HG02870 (cell line): ENCODE measurements around the gene GSTM1.

Experiments used
- ATAC-seq: cut with Tn5 transposase; IDR thresholded peaks from one replicate; pipeline ENCODE4 v1.9.1; 2021; ENCODE audit warnings: mild to moderate bottlenecking, moderate library complexity; ENCODE audit not compliant: unreplicated experiment

The GSTM1 gene

GRCh38 chr1:109726007-109726406 is 38.4 kb downstream of the GSTM1 start:
- ATAC-seq: no peak

- ATAC-seq: no peak
Measured at GRCh38 chr1:109726728-109727373, 39.2 kb downstream of the GSTM1 start.

GRCh38 chr1:109728870-109729269 is 41.3 kb downstream of the GSTM1 start:
- ATAC-seq: no peak

- ATAC-seq: no peak
Measured at GRCh38 chr1:109730666-109731065, 43.0 kb downstream of the GSTM1 start.

- ATAC-seq: no peak
Measured at GRCh38 chr1:109732390-109732881, 44.8 kb downstream of the GSTM1 start.

DNA sequence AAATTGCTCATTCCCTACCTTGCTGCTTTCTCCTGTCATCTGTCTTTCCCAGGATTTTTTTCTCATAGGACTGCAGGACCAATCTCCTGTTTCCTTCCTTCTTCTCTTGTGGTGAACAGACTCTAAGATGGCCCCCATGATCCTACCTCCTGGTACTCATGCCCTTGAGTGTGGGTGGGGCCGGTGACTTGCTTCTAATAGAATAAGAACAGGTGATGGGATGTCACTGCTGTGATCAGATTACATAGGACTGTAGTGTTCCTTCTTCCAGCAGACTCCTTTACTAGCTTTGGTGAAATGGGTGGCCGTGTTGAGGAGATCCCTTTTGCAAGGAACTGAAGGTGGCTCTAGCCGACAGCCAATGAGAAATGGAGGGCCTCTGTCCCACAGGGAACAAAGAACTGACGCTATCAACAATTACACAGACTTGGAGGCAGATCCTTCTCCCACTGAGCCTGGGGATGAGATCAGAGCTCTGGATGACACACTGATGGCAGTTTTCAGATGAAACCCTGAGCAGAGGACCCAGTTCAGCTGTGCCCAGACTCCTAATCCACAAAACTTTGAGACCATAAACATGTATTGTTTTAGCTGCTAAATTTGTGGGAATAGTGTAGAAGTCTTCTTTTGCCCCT is 45.7 kb downstream of the GSTM1 start:
- ATAC-seq: no peak

GRCh38 chr1:109739738-109740614 is 52.4 kb downstream of the GSTM1 start:
- peak; percentile 95 for ATAC-seq

- ATAC-seq: peak; percentile 19
Measured at GRCh38 chr1:109740615-109741373, 53.2 kb downstream of the GSTM1 start, which contains the start of gene GSTM3. GSTM3 (minus strand) TSS chr1:109741038; CDS start chr1:109740287, 751 bp downstream.
